ENCODE measurements around the gene CCDC47. TPM values are rescaled to one million over a fixed set of nuclear protein-coding genes. Genes with fewer than 3 reads are reported as not detected.
A peak's percentile ranks its signal among the peaks of the same experiment; 100 is the strongest.

CCDC47 gene
- total RNA-seq, 1 donor, result 77.1 TPM

- H2AFZ ChIP-seq (ENCODE audit: low read length), result no peak overlapping the region
- no peaks in the 10 kb centered on the region for H3K9me3 ChIP-seq (ENCODE audit: low read depth, low read length)
- peaks cover 8% of the 10 kb centered on the region for H3K4me1 ChIP-seq (ENCODE audit: insufficient read depth, low read length)
- H4K20me1 ChIP-seq (ENCODE audit: insufficient read depth, low read length), result peaks cover 8% of the 10 kb centered on the region
- peak; percentile 84 for DNase-seq (ENCODE audit: insufficient read length, low spot score, missing footprints)
- TF ChIP-seq CTCF (IDR thresholded peaks at IDR 0.05; ENCODE audit: extremely low read depth, low read depth, low read length), result no peak
- H3K27ac ChIP-seq (ENCODE audit: low read depth, low read length), result no peak overlapping the region
- no peaks in the 10 kb centered on the region for H3K79me2 ChIP-seq (ENCODE audit: insufficient read depth, low read length)
- peaks cover 11% of the 10 kb centered on the region for H3K36me3 ChIP-seq (ENCODE audit: insufficient read depth, low read length)
- H3K4me3 ChIP-seq (ENCODE audit: insufficient read depth, low read length), result no peak overlapping the region
- H3K27me3 ChIP-seq (ENCODE audit: insufficient read depth, low read length), result no peaks in the 10 kb centered on the region
- H3K4me2 ChIP-seq (ENCODE audit: insufficient read depth, low read length), result no peak overlapping the region
These were observed 71.3 kb downstream of the CCDC47 start for GRCh38 chr17:63701868-63702720.

DNA sequence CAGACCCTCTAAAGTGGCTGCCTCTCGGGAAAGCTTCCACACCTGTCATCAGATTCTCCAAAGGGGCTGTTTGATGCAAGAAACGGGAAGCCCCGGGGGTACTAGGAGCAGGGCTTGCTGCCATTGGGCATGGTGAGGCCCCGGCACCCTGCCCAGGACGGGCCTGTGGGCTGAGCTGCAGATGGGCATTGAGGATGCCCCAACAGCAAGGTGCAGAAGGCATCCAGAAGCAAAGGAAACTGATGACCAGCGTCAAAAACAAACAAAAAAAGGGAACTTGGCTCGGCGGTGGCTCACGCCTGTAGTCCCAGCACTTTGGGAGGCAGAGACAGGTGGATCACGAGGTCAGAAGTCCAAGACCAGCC lies 72.0 kb downstream of the CCDC47 start:
- Histone ChIP-seq H3K4me3 (ENCODE audit: insufficient read depth, low read length) (peak overlapping the region; percentile 49), H3K79me2 (ENCODE audit: insufficient read depth, low read length) (no peaks in the 10 kb centered on the region), H3K9me3 (ENCODE audit: low read depth, low read length) (no peaks in the 10 kb centered on the region), H3K4me1 (ENCODE audit: insufficient read depth, low read length) (peaks cover 8% of the 10 kb centered on the region), H2AFZ (ENCODE audit: low read length) (no peak overlapping the region), H3K4me2 (ENCODE audit: insufficient read depth, low read length) (peak overlapping the region; percentile 57), H3K36me3 (ENCODE audit: insufficient read depth, low read length) (peaks cover 11% of the 10 kb centered on the region), H3K27ac (ENCODE audit: low read depth, low read length) (no peak overlapping the region), H4K20me1 (ENCODE audit: insufficient read depth, low read length) (peaks cover 11% of the 10 kb centered on the region), H3K27me3 (ENCODE audit: insufficient read depth, low read length) (no peaks in the 10 kb centered on the region)
- peak; percentile 80 for DNase-seq (ENCODE audit: insufficient read length, low spot score, missing footprints)
- no peak for TF ChIP-seq CTCF (IDR thresholded peaks at IDR 0.05; ENCODE audit: extremely low read depth, low read depth, low read length)

- Histone ChIP-seq H3K4me1 (ENCODE audit: insufficient read depth, low read length) (peaks cover 8% of the 10 kb centered on the region), H3K4me2 (ENCODE audit: insufficient read depth, low read length) (peak overlapping the region; percentile 57), H3K9me3 (ENCODE audit: low read depth, low read length) (no peaks in the 10 kb centered on the region), H3K36me3 (ENCODE audit: insufficient read depth, low read length) (peaks cover 11% of the 10 kb centered on the region), H3K27me3 (ENCODE audit: insufficient read depth, low read length) (no peaks in the 10 kb centered on the region), H3K79me2 (ENCODE audit: insufficient read depth, low read length) (no peaks in the 10 kb centered on the region), H2AFZ (ENCODE audit: low read length) (peak overlapping the region; percentile 59), H4K20me1 (ENCODE audit: insufficient read depth, low read length) (peaks cover 11% of the 10 kb centered on the region), H3K27ac (ENCODE audit: low read depth, low read length) (no peak overlapping the region), H3K4me3 (ENCODE audit: insufficient read depth, low read length) (peak overlapping the region; percentile 71)
- no peak for TF ChIP-seq CTCF (IDR thresholded peaks at IDR 0.05; ENCODE audit: extremely low read depth, low read depth, low read length)
- DNase-seq (ENCODE audit: insufficient read length, low spot score, missing footprints), result peak; percentile 96
These were observed 72.6 kb downstream of the CCDC47 start for GRCh38 chr17:63700528-63701455.
